ENCODE data around the gene TSPAN8.

TSPAN8 gene
- 0 reads per million in 9 experiments for total RNA-seq

DNA sequence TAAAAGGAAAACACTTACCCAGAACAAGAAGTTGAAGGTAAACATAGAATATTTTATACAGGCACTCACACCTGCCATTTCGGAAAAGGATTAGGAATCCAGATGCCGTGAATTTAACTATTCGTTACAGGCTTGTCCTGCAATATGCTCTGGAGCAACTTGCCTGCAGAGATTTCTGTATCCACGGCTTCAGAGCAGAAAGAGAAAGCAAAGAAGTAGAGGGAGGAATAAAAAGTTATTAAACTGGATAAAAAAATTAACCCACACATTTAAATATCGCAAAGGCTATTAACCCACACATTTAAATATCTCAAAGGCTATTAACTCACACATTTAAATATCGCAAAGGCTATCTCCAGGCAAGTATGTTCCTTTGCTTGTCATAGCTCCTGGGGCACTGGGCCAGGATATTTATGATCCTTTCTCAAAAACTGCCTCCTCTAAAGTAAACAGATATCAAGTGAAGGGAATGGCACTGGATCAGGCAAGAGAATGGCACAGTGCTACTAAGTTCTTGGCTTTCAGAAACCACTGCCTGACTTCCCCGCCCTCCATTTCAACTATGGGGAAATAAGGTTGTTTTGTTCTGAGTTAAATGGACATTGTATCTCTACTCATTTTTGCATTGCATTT lies at the start of gene TSPAN8:
Gene TSPAN8 (minus strand): TSS at position 399 of the 633 bp plus-strand sequence. CDS start 321 bp downstream, at position 78.
- ATAC-seq (replicated peaks), result no peak
- H3K9me3 Mint-ChIP-seq, result peaks cover 4 to 12% of the 10 kb centered on the region in 2 donors
- DNase-seq, result no peak
- no peaks in the 10 kb centered on the region for H3K4me1 Mint-ChIP-seq (ENCODE audit: low read depth in 2 of 2)
- no peak within 1 kb of the TSS for H3K27ac Mint-ChIP-seq
- H3K27me3 Mint-ChIP-seq, result no peaks in the 10 kb centered on the region
- H3K36me3 Mint-ChIP-seq (ENCODE audit: insufficient read depth), result no peaks in the 10 kb centered on the region
- no peak within 1 kb of the TSS for H3K4me3 Mint-ChIP-seq

DNA sequence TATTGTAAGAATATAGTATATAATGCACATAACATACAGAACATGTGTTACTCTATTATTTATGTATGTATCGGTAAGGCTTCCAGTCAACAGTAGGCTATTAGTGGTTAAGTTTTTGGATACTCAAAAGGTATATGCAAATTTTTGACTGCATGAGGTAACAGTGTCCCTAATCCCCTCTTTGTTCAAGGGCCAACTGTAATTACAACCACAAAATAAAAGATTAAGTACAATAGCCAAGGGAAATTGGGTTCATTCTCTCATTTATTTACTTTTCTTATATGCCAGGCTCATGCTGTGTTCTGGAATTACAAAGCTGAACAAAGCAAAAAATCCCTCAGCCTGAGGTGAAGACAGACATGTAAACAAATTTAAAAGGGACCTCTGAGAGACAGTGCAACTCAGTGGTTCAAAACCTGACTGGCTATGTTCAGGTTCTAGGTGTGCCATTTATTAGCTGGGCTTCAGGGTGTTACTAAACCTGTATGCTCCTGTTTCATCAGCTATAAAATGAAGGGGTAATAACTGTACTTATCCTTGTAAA lies 43.4 kb upstream of the TSPAN8 start:
- no peak for DNase-seq
- H3K4me1 Mint-ChIP-seq (ENCODE audit: low read depth in 2 of 2), result no peaks in the 10 kb centered on the region
- no peak overlapping the region for H3K4me3 Mint-ChIP-seq
- H3K27ac Mint-ChIP-seq, result no peak overlapping the region
- H3K36me3 Mint-ChIP-seq (ENCODE audit: insufficient read depth), result peaks cover 3% of the 10 kb centered on the region
- no peak for ATAC-seq (replicated peaks)
- no peaks in the 10 kb centered on the region for H3K9me3 Mint-ChIP-seq
- no peaks in the 10 kb centered on the region for H3K27me3 Mint-ChIP-seq

DNA sequence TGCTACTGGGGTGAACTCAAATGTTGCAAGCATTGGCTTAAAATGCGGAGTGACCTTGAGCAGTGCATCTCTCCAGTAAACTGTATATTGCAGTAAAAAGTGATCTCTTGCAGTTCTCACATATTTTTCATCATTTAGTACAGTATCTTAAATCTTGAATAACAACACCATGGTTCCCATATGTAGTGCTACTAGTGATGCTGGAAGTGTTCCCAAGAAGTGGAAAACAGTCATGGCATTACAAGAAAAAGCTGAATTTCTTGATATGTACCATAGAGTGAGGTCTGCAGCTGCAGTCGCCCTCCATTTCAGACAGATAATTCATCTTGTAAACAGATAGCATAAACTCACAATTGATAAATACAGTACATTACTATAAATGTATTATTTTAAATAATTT lies 42.9 kb upstream of the TSPAN8 start:
- no peak overlapping the region for H3K4me3 Mint-ChIP-seq
- H3K27ac Mint-ChIP-seq, result no peak overlapping the region
- no peaks in the 10 kb centered on the region for H3K27me3 Mint-ChIP-seq
- no peaks in the 10 kb centered on the region for H3K4me1 Mint-ChIP-seq (ENCODE audit: low read depth in 2 of 2)
- ATAC-seq (replicated peaks), result no peak
- DNase-seq, result no peak
- H3K36me3 Mint-ChIP-seq (ENCODE audit: insufficient read depth), result peaks cover 3% of the 10 kb centered on the region
- peaks cover 0 to under 1% of the 10 kb centered on the region in 2 donors for H3K9me3 Mint-ChIP-seq

DNA sequence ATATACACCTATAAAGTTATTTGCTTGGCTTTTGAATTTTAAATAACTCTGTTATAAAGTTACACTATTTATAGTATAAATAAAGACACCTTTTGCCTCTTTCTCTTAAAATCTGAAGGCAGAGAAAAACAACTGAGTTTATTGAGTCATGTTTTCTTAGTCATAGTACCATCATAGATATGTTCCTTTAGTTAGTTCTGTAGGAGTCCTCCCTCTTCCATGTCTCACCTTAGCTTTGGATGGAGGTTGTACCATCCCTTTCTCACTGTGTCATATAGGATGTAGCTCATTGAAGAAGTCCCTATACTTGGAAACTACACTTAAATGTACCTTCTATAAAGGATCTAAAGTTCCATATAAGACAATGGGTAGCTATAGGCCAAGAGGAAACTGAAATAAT lies 39.7 kb upstream of the TSPAN8 start:
- H3K36me3 Mint-ChIP-seq (ENCODE audit: insufficient read depth), result peaks cover 3% of the 10 kb centered on the region
- no peak overlapping the region for H3K27ac Mint-ChIP-seq
- ATAC-seq (replicated peaks), result no peak
- no peak for DNase-seq
- no peaks in the 10 kb centered on the region for H3K27me3 Mint-ChIP-seq
- peaks cover 0 to 5% of the 10 kb centered on the region in 2 donors for H3K9me3 Mint-ChIP-seq
- H3K4me1 Mint-ChIP-seq (ENCODE audit: low read depth in 2 of 2), result no peaks in the 10 kb centered on the region
- no peak overlapping the region for H3K4me3 Mint-ChIP-seq

DNA sequence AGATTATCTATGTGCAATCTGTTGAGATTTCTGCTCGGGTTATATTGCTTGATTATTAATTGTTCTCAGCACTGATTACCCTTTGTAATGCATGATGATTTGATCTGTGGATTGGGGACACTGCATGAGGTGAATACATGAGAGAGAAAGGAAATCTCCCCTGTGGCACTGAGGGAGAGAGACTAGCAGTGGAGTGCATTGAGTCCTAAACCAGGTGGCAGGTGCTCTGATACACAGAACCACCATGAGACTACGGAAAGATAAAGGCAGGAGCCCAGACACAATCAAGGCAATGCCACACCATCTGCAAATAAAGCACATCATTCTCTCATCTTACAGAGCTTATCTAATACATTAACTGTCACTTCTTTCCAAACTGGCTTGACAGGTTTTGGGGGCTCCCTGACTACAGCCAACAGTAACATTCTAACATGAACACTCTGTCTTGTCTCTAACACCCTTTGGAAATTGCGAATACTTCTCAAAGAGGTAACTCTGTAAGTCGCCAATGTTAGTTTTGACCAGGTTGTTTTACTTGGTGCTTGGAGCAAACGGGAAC lies 37.6 kb upstream of the TSPAN8 start:
- H3K27ac Mint-ChIP-seq, result no peak overlapping the region
- H3K27me3 Mint-ChIP-seq, result no peaks in the 10 kb centered on the region
- peaks cover 0 to 6% of the 10 kb centered on the region in 2 donors for H3K9me3 Mint-ChIP-seq
- no peak overlapping the region for H3K4me3 Mint-ChIP-seq
- no peak for DNase-seq
- no peak for ATAC-seq (replicated peaks)
- peaks cover 3% of the 10 kb centered on the region for H3K36me3 Mint-ChIP-seq (ENCODE audit: insufficient read depth)
- H3K4me1 Mint-ChIP-seq (ENCODE audit: low read depth in 2 of 2), result no peaks in the 10 kb centered on the region

DNA sequence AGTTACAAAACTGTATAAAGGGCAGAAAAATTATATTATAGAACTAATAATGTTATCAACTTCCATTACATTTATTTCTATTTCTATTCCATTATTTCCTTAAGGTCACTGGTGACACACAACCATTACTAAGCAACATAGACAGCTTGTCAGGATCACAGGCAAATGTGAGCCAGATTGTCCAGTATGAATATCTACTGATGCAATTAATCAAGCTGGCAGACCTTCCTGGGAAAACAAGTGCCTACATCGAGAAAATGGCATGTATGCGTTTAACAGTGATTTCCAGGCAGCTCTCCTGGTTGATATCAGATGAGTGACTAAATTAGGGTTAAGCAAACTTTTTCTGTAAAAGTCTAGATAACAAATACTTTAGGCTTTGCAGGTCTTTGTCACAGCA lies 36.9 kb upstream of the TSPAN8 start:
- H3K27me3 Mint-ChIP-seq, result no peaks in the 10 kb centered on the region
- no peak overlapping the region for H3K4me3 Mint-ChIP-seq
- H3K36me3 Mint-ChIP-seq (ENCODE audit: insufficient read depth), result peaks cover 3% of the 10 kb centered on the region
- peaks cover 0 to 6% of the 10 kb centered on the region in 2 donors for H3K9me3 Mint-ChIP-seq
- H3K27ac Mint-ChIP-seq, result no peak overlapping the region
- DNase-seq (no peak), ATAC-seq (replicated peaks) (no peak)
- no peaks in the 10 kb centered on the region for H3K4me1 Mint-ChIP-seq (ENCODE audit: low read depth in 2 of 2)

DNA sequence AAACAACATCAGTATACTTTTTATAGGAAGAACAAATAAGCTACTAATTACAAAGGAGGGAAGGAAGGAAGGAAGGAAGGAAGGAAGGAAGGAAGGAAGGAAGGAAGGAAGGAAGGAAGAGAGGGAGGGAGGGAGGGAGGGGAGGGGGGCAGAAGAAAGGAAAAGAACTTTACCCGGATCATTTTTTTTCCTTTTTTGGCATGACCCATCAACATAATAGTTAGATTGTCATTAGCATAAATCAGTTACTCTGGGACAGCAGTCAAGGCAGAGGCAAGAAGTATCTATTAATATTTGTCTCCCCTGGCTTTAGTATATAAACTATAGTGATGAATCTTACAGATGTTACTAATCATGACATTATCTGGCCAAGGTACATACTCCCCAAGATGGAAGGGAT lies 35.2 kb upstream of the TSPAN8 start:
- DNase-seq, result no peak
- Mint-ChIP-seq H3K9me3 (peaks cover 0 to 8% of the 10 kb centered on the region in 2 donors), H3K27me3 (no peaks in the 10 kb centered on the region), H3K27ac (no peak overlapping the region), H3K4me1 (ENCODE audit: low read depth in 2 of 2) (no peaks in the 10 kb centered on the region), H3K4me3 (no peak overlapping the region), H3K36me3 (ENCODE audit: insufficient read depth) (peaks cover 3% of the 10 kb centered on the region)
- ATAC-seq (replicated peaks), result no peak

DNA sequence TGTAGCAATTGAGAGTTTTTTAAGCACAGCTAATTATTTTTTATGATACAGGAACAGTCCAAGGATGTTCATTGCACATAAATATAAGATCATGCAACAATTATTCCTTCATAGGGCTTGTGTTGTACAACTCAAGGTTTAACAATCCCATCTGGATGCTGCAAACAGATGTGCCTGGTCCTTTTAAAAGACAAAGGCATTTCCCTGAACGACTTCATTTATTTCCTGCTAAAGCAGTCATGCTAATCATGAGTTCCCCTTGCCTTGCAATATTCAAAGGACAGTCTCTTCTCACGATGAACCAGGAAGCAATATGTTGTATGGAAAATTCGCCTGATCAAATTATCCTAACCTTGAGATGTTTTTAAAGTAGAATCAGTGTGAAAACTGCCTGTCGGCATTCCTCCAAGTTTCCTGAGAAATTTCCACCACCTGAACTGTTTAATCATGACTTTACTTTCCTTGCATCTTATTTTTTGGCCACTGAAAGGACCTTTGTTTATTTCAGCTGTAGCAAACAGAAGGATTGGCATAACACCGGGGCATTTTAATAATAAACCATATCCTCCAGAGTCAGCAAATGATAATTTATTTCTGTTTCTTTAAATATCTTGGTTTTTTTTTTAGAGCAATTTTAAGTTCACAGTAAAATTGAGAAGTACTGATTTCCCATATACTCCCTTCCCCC lies 33.9 kb upstream of the TSPAN8 start:
- Mint-ChIP-seq H3K27me3 (no peaks in the 10 kb centered on the region), H3K27ac (no peak overlapping the region), H3K36me3 (ENCODE audit: insufficient read depth) (no peaks in the 10 kb centered on the region), H3K4me1 (ENCODE audit: low read depth in 2 of 2) (no peaks in the 10 kb centered on the region), H3K9me3 (peaks cover 0 to 8% of the 10 kb centered on the region in 2 donors), H3K4me3 (no peak overlapping the region)
- DNase-seq, result no peak
- ATAC-seq (replicated peaks), result no peak

DNA sequence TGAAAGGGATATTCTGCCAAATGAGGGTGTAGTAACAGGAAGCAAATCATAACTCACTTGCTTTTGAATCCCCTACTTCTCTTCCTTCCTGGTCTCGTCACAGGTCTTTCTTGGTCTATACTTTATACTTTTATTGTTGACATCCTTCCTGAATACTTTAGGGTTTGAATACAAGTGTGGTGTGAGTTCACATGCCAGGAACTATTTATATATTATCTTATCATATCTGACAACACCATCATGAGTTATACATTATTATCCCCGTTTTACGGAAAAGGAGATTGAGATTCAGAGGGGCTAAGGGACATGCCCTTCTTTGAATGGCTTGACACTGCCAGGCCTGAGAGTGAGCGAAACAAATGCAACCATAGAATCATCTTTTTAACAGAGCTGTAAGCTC lies 33.0 kb upstream of the TSPAN8 start:
- H3K9me3 Mint-ChIP-seq, result peaks cover 0 to 8% of the 10 kb centered on the region in 2 donors
- ATAC-seq (replicated peaks) (no peak), DNase-seq (no peak)
- H3K4me1 Mint-ChIP-seq (ENCODE audit: low read depth in 2 of 2), result no peaks in the 10 kb centered on the region
- no peaks in the 10 kb centered on the region for H3K36me3 Mint-ChIP-seq (ENCODE audit: insufficient read depth)
- H3K27ac Mint-ChIP-seq, result no peak overlapping the region
- no peaks in the 10 kb centered on the region for H3K27me3 Mint-ChIP-seq
- no peak overlapping the region for H3K4me3 Mint-ChIP-seq

DNA sequence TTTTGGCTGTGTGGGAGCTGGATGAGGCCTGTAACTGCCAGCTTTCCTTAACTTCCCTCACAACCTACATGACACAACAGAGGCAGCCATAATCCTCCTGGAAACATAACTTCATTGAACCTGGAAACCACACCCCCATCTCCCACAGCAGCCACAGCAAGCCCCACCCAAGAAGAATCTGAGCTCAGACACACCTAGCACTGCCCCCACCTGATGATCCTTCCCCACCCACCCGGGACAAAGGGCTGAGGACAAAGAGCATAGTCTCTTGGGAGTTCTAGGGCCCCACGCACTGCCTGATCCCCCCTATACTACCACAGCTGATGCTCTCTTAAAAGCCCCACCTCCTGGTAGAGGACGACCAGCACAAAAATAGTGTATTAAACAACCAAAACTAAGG lies 29.6 kb upstream of the TSPAN8 start:
- no peak overlapping the region for H3K27ac Mint-ChIP-seq
- H3K4me3 Mint-ChIP-seq, result no peak overlapping the region
- DNase-seq, result no peak
- no peaks in the 10 kb centered on the region for H3K36me3 Mint-ChIP-seq (ENCODE audit: insufficient read depth)
- H3K27me3 Mint-ChIP-seq, result no peaks in the 10 kb centered on the region
- H3K4me1 Mint-ChIP-seq (ENCODE audit: low read depth in 2 of 2), result no peaks in the 10 kb centered on the region
- peaks cover 0 to 4% of the 10 kb centered on the region in 2 donors for H3K9me3 Mint-ChIP-seq
- ATAC-seq (replicated peaks), result no peak

DNA sequence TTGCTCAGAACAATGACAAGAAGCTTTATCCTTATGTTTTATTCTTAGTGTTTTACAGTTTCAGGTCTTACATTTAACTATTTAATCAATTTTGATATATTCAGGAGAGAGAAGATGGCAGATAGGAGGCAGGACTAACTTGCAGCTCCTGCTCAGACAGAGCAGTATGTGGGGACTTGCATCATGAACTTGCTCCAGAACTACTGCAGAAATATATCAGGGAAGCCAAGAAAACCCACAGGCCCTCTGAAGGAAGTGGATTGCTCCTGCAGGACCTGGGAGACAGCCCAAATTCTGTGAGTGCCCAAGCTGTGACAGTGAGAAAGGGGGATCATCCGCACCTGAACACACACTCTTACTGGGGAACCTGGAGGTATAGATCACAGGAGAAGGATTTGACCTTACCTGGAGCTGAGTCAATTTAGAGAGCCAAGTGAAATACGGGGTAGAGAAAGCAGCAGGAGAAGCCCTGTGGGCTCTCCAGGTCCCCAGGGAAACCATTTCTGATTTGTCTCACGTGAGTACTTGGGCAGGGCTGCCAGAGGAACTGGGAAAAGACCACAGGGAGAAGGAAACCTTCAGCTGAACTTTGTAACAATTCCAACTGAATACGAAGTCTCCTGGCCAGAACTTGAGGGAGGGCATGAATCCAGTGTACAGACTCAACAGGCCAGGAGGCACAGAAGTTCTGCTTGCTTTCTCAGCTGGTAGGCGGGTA lies 28.9 kb upstream of the TSPAN8 start:
- H3K9me3 Mint-ChIP-seq, result peaks cover 0 to 3% of the 10 kb centered on the region in 2 donors
- H3K4me3 Mint-ChIP-seq, result no peak overlapping the region
- DNase-seq (no peak), ATAC-seq (replicated peaks) (no peak)
- H3K27ac Mint-ChIP-seq, result no peak overlapping the region
- no peaks in the 10 kb centered on the region for H3K36me3 Mint-ChIP-seq (ENCODE audit: insufficient read depth)
- no peaks in the 10 kb centered on the region for H3K27me3 Mint-ChIP-seq
- H3K4me1 Mint-ChIP-seq (ENCODE audit: low read depth in 2 of 2), result no peaks in the 10 kb centered on the region

DNA sequence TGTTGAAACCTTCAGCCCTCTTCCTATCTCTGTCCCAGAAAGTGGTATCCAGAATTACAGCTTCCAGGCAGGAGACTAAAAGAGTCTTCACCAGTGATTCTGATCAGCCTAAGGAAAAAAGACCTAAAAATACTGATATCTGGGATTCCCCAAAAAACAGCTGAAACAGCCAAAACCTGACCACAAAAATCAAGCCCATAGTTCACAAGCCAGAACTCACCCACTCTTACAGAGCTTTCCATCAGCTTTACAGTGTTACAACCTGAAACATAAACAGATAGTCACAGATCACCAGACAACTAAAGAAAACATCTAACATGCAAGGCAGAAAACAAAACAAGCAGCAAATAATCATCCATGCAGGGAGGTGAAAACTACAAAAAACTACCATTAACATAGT lies 26.0 kb upstream of the TSPAN8 start:
- Mint-ChIP-seq H3K4me3 (no peak overlapping the region), H3K9me3 (peaks cover 3 to 5% of the 10 kb centered on the region in 2 donors), H3K36me3 (ENCODE audit: insufficient read depth) (no peaks in the 10 kb centered on the region), H3K27ac (no peak overlapping the region), H3K4me1 (ENCODE audit: low read depth in 2 of 2) (no peaks in the 10 kb centered on the region), H3K27me3 (no peaks in the 10 kb centered on the region)
- no peak for DNase-seq
- ATAC-seq (replicated peaks), result no peak

DNA sequence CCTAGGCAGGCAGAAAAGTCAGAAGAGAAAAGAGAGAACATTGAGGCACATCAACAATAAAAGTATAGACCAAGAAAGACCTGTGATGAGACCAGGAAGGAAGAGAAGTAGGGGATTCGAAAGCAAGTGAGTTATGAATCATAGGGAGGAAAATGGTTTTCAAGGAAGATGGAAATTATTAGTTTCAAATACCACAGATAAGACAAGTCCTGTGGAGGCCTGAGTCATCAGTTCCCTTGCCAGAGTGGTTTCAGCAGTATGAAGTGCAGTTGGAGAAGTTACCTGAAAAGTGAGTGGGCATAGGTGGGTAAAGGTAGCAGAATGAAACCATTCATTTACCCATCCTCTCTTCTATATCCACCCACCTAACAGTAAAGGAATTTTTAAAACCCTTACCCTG lies 25.2 kb upstream of the TSPAN8 start:
- Mint-ChIP-seq H3K9me3 (peaks cover 2 to 10% of the 10 kb centered on the region in 2 donors), H3K4me3 (no peak overlapping the region), H3K36me3 (ENCODE audit: insufficient read depth) (no peaks in the 10 kb centered on the region), H3K4me1 (ENCODE audit: low read depth in 2 of 2) (no peaks in the 10 kb centered on the region), H3K27me3 (no peaks in the 10 kb centered on the region), H3K27ac (no peak overlapping the region)
- no peak for DNase-seq
- no peak for ATAC-seq (replicated peaks)
